ENCODE measurements around the gene STARD10.

The STARD10 gene

DNA sequence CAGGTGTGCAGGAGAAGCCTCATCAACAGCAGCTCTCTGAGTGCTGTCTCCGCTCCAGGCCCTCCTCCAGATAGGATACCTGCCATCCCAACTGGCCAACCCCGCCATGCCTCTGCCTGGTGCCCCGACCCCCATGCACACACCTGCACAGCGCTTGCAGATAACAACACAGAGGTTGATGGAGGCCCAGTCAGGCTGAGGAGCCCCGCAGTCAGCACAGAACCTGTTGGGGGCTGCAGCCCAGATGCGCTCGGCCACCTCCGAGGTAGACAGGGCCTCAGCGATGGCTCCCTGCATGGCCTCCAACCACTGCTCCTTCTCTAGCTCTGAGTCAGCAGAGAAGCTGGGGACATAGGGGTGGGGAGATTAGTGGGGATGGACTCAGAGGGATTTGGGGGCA, 86.8 kb downstream of the STARD10 start:
- no peak for DNase-seq (ENCODE audit: low read depth in 2 of 2)

DNA sequence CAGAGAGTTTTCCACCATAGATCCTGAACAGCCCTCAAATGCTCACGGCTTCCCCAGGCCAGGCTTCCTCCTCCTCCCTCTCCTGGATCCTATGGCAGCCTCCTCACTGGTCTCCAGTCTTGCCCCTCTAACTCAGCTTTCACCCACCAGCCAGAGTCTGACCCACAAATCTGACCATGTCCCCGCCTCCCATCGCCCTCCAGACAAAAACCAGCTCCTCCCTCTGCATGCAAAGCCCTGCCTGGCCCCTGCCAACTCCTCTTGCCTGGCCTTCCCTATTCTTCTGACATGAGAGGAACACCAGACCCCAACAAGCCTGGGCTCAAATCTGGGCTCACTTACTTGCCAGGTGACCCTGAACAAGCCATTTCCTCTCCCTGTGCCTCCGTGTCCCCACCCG, 87.3 kb downstream of the STARD10 start:
- no peak for DNase-seq (ENCODE audit: low read depth in 2 of 2)

DNA sequence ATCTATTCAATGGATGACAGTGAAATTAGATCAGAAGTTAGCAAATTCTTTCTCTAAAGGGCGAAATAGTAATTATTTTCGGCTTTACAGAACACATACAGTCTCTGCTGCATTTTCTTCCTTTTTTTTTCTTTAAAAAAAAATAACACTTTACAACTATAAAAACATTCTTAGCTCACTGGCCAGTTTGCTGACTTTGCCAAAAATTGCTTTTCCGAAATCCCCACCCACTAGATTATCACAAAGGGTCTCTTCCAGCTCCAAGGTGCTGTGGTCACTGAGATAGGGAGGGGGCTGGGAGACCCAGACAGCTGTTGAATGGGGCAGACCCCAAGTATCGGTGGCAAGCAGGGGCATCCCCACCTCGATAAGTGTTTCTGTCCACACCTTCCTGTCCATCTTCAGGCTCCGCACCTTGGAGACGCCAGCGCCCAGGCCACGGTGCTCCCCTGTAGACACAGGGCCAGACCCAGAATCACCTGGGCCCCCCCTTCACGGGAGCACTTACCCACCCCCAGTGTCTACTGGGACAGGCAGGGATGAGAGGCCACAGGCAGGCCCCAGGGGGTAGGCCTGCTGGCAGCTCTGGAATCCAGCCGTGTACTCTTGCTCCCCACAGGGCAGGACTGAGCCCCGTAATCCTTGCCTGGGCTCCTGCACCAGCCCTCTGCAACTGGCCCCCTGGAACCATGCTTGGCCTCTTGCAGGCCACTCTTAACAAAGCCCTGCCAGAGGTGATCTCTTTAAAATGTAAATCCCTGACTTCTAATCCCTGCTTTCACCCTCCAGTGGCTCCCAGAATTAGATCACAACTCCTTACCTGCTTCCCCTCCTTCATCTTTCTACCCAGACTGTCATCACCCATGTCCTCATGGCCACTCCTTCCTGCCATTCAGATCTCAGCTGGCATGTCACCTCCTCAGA, 88.1 kb downstream of the STARD10 start:
- no peak for DNase-seq (ENCODE audit: low read depth in 2 of 2)

DNA sequence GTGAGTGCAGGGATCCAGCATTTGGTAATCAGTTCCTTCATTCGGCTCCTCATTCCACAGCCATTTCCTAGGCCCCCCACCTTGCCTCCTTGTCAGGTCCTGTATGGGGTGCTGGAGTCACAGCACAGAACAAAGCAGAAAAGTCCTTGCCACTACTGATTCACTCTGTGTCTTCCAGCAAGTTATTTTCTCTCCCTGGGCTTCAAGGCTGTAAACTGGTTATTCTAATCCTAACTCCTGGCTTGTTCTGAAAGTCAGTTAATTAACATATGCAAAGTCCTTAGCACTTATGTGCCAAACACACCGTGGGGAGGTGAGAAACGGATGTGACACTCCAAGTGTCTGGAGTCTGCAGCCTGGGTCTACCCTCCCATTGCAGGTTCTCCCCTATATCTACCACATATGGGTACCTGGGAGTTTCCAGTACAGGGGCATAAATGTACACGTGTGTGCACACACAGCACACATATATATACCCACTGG, 89.0 kb downstream of the STARD10 start:
- no peak for DNase-seq (ENCODE audit: low read depth in 2 of 2)

Data from stimulated activated CD8-positive, alpha-beta memory T cell treated with anti-CD3 and anti-CD28 coated beads, Interleukin-7, amount 100 ng/mL, for 4 hours (primary cell).